ENCODE data around the gene NOM1.

Gene NOM1

GRCh38 chr7:157014635-157015555, 65.4 kb downstream of the NOM1 start:
- H3K27ac ChIP-seq = peak overlapping the region; percentile 40; the same call in 1 of the 2 replicates

GRCh38 chr7:157016024-157016351, 66.5 kb downstream of the NOM1 start:
- H3K27ac ChIP-seq = no peak overlapping the region
- TF ChIP-seq CTCF (conservative IDR thresholded peaks at IDR 0.05) = no peak

More at GRCh38 chr7:157014635-157015555, 65.4 kb downstream of the NOM1 start:
- TF ChIP-seq CTCF (conservative IDR thresholded peaks at IDR 0.05) = no peak

- H3K27ac ChIP-seq = no peak overlapping the region
- TF ChIP-seq CTCF (conservative IDR thresholded peaks at IDR 0.05) = no peak
Observed at GRCh38 chr7:157016352-157017041, 67.0 kb downstream of the NOM1 start.

GRCh38 chr7:157017149-157017548, 67.6 kb downstream of the NOM1 start:
- H3K27ac ChIP-seq = no peak overlapping the region
- TF ChIP-seq CTCF (conservative IDR thresholded peaks at IDR 0.05) = no peak

- no peak overlapping the region for H3K27ac ChIP-seq
- TF ChIP-seq CTCF (conservative IDR thresholded peaks at IDR 0.05) = no peak
Observed at GRCh38 chr7:157017603-157018327, 68.3 kb downstream of the NOM1 start.

GRCh38 chr7:157018328-157018996, 69.0 kb downstream of the NOM1 start:
- peak overlapping the region; percentile 78 for H3K27ac ChIP-seq
- no peak for TF ChIP-seq CTCF (conservative IDR thresholded peaks at IDR 0.05)

Measured in VCaP (cell line).